ENCODE results near the gene ASPM. TPM values are rescaled to one million over a fixed set of nuclear protein-coding genes. Genes with fewer than 3 reads are reported as not detected.

ASPM gene
- total RNA-seq, 1 experiment from 2014 or later: 29.9 TPM

- Histone ChIP-seq H3K27ac (ENCODE audit: low read depth, low read length) (no peak overlapping the region), H3K4me2 (ENCODE audit: low read length) (no peak overlapping the region), H3K4me3 (replicated peaks in 1 of 2; ENCODE audit: low read depth in 1 of 2, low read length in 2 of 2) (no peak overlapping the region), H4K20me1 (ENCODE audit: insufficient read depth) (no peaks in the 10 kb centered on the region), H3K4me1 (ENCODE audit: control insufficient read depth in 1 of 2, insufficient read depth in 2 of 2, low read length in 2 of 2) (no peaks in the 10 kb centered on the region), H3K27me3 (ENCODE audit: insufficient read depth, low read length) (no peaks in the 10 kb centered on the region), H3K9ac (ENCODE audit: low read length) (no peak overlapping the region), H3K9me3 (ENCODE audit: control insufficient read depth in 1 of 2, insufficient read depth in 1 of 2, low read depth in 1 of 2, low read length in 2 of 2) (no peaks in the 10 kb centered on the region), H3K36me3 (ENCODE audit: control insufficient read depth in 1 of 2, insufficient read depth in 2 of 2, low read length in 2 of 2) (no peaks in the 10 kb centered on the region), H2AFZ (ENCODE audit: low read depth, low read length, poor library complexity, severe bottlenecking) (no peak overlapping the region), H3K9me2 (ENCODE audit: insufficient read depth) (no peaks in the 10 kb centered on the region), H3K79me2 (ENCODE audit: insufficient read depth, low read length) (no peaks in the 10 kb centered on the region)
- RAD21 ChIA-PET (ENCODE audit: low non-redundant PET in 1 of 2, low total read pairs in 2 of 2, uncharacterized antibody in 2 of 2, unreplicated experiment in 2 of 2): interaction anchor here in 1 of 2 experiments (0.6 kb wide), 1 partner anchor 236 kb away, joined by 3 read pairs; no protein-coding TSS in a partner anchor
- no peak for ATAC-seq
- POLR2A ChIA-PET: no interaction called here
- intact Hi-C loops (cut with micrococcal nuclease): loop anchor here (10.0 kb wide), 1 partner anchor 238 kb away; no protein-coding TSS in a partner anchor
- BruUV-seq (replicated peaks): no TSS peak
- DNase-seq (ENCODE audit: low read depth, low spot score): no peak
- no peak for TF ChIP-seq EZH2 (IDR thresholded peaks at IDR 0.05)
- TF ChIP-seq SIN3A (IDR thresholded peaks at IDR 0.05; ENCODE audit: low read depth): no peak
- TF ChIP-seq REST (IDR thresholded peaks at IDR 0.05; ENCODE audit: low read depth): no peak
- no peak for TF ChIP-seq ATF3 (IDR thresholded peaks at IDR 0.05)
- no peak for TF ChIP-seq ELF1 (IDR thresholded peaks at IDR 0.05; ENCODE audit: borderline replicate concordance, low read depth)
- no peak for TF ChIP-seq TCF7L2 (IDR thresholded peaks at IDR 0.05; ENCODE audit: borderline replicate concordance, extremely low read depth, insufficient read depth, insufficient read length)
- TF ChIP-seq POLR2AphosphoS5 (IDR thresholded peaks at IDR 0.05; ENCODE audit: low read depth, low read length): no peak
- TF ChIP-seq JUND (IDR thresholded peaks at IDR 0.05): no peak
- no peak for TF ChIP-seq EZH2phosphoT487 (IDR thresholded peaks at IDR 0.05; ENCODE audit: borderline replicate concordance)
- TF ChIP-seq CEBPB (IDR thresholded peaks at IDR 0.05; ENCODE audit: low read depth): no peak
- no peak for TF ChIP-seq ZBTB33 (IDR thresholded peaks at IDR 0.05; ENCODE audit: extremely low read depth, insufficient replicate concordance, low read length)
- no peak for TF ChIP-seq YY1 (IDR thresholded peaks at IDR 0.05; ENCODE audit: extremely low read depth, insufficient replicate concordance, low read depth, low read length)
- no peak for TF ChIP-seq CBX3 (IDR thresholded peaks at IDR 0.05; ENCODE audit: low read depth)
- TF ChIP-seq FOSL1 (IDR thresholded peaks at IDR 0.05; ENCODE audit: low read depth): no peak
- TF ChIP-seq MAX (IDR thresholded peaks at IDR 0.05): no peak
- no peak for TF ChIP-seq RAD21 (IDR thresholded peaks at IDR 0.05; ENCODE audit: low read depth)
- no peak for TF ChIP-seq POLR2A (IDR thresholded peaks at IDR 0.05; ENCODE audit: borderline replicate concordance, extremely low read depth, insufficient read depth, insufficient read length)
- no peak for TF ChIP-seq CTCF (IDR thresholded peaks at IDR 0.05 in 2 of 3, conservative IDR thresholded peaks at IDR 0.05 in 1 of 3; ENCODE audit: borderline replicate concordance in 1 of 3, insufficient read depth in 1 of 3, low read depth in 2 of 3, low read length in 2 of 3)
- no peak for TF ChIP-seq SP1 (IDR thresholded peaks at IDR 0.05; ENCODE audit: low read depth)
- no peak for TF ChIP-seq ZNF274 (IDR thresholded peaks at IDR 0.05; ENCODE audit: low read depth, low read length)
- CTCF ChIA-PET: no interaction called here
These were observed 83.3 kb downstream of the ASPM start for GRCh38 chr1:197063212-197063611.

All from HCT116 (cell line).